GM12892 (cell line): ENCODE measurements around the gene B3GAT2.

ENCODE experiments used
- POLR2A ChIP-seq: IDR thresholded peaks from 2 replicates; pipeline ENCODE4 v1.6.1; 2011; ENCODE audit warnings: low read depth, low read length, control low read depth
- TAF1 ChIP-seq: IDR thresholded peaks from 2 replicates; pipeline ENCODE4 v1.6.1; 2011; ENCODE audit warnings: low read depth, mild to moderate bottlenecking, control low read depth, low read length, borderline replicate concordance

GRCh38 chr6:70954176-70954575 is 2.7 kb downstream of the B3GAT2 start:
- no peak for TF ChIP-seq TAF1
- no peak for TF ChIP-seq POLR2A
